GM21786 (cell line): ENCODE data around the gene GREM2.

Experiments used
- ATAC-seq: cut with Tn5 transposase; IDR thresholded peaks from one replicate; pipeline ENCODE4 v1.9.1; 2021; ENCODE audit not compliant: unreplicated experiment

The GREM2 gene

DNA sequence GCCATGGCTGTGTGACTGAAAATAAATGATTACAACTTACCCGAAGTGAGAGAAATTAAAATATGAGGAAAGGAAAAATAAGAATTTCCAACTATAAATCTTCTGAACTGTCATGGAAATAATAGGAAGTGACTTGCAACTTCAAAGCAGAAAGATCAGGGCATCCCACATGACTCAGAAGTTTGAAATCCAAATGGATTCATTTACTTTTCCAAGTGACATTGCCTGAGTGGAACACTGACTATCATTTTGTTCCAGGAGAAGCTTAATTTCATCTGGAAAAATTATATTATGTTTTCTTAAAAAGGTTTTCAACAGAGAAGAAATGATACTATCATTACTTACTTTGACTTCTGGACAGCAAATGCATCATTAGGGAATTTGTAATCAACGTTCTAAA is 110.8 kb downstream of the GREM2 start:
- no peak for ATAC-seq

DNA sequence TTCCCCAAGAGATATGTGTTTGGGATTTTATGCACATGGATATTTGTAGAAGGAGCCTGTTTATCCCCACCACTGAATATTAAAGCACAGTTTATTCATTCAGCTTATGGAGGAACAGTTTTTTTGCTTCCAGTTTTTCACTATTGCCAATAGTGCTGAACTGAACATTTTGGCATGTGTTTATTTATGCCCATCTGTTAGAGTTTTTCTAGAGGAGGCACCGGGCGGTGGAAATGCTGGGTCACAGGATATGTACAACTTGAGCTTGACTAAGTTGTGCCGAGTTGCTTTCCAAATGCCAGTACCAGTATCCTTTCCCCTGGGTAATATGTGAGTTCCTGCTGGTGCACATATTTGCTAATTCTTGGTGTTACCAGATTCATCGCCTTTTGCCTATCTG is 111.3 kb downstream of the GREM2 start:
- no peak for ATAC-seq

DNA sequence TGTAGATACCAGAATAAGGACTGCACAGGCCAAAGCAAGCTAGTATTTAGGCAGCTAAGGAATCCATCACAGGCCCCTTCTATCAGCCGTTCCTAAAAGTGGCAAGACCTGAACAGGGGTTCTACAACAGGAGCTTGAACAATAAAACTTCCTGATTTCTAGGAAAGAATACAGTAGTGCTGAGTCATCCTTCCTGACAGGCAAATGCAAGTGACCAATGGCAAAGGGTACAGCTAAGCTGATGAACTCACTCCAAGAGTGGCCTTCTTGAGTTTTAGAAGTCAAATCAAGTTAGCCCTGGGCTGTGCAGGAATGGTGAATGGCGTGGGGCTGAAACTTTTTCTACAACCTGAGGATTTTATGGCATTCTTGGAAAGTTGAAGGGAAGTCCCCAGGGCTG is 112.9 kb downstream of the GREM2 start:
- no peak for ATAC-seq

DNA sequence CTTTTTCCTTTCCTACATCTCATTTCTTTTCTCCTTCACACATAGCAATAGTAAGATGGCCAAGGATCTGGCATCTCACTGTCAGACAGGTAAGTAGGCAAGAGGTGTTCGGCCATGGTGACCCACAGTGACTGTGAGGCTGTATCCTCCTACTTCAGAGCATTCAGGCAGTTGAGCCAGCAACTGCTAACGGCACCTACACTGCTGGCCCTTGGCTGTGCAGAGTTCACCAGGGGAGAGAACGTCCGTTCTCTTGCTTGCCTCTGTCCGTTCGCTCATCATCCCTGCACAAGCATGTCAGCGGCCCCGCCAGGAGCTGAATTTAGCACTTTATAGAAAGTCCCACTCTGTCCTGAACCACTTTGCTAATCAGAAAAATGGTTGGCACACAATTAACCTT is 113.6 kb downstream of the GREM2 start:
- no peak for ATAC-seq

DNA sequence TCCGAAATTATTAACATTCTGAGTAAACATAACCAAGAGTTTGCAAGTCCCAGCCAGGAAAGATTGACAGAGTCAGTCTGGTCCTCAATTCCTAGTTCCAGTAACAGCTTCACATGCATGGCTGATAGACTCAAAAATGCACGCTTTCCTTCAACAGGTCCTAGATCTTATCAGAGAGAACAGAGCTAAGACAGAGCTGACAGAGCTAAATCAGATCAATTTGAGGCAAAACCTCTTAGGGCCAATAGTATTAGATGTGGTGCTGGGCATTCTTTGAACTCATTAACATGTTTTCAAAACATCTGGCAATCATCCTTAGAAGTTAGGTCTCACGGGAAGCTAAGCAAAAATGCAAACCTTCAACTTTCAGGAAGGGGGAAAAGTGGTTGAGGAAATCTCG is 114.0 kb downstream of the GREM2 start:
- ATAC-seq = no peak

DNA sequence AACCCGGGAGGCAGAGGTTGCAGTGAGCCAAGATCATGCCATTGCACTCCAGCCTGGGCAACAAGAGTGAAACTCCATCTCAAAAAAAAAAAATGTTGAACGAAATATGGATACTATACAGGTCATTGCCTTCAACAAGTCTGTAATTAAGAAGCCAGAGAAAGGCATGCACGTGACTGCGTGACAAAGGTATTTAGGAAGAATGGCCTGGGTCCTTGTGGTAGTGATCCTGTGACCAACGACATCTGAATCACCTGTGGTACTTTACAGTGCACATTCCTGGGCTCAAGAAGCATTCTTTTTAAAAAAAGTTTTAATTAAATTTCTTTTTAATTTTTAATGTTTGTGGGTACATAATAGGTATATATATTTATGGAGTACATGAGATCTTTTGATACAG is 115.0 kb downstream of the GREM2 start:
- no peak for ATAC-seq

DNA sequence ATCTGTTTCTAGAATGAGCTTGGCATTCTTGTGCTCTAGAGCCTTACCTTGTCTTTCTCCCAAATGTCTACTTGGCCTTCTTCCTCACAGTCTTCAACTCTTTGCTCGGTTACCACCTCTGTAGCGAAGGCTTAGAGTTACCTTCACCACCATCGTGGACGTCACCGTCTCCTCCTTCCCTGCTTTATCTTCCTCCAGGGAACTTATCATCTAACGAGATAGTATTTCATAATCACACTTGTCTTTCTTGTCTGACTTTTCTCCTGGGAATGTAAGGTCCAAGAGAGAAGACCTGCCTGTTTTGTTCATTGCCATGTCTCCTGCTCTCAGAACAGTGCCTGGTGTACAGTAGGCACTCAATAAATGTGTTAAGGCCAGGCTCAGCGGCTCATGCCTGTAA is 115.6 kb downstream of the GREM2 start:
- ATAC-seq = no peak

DNA sequence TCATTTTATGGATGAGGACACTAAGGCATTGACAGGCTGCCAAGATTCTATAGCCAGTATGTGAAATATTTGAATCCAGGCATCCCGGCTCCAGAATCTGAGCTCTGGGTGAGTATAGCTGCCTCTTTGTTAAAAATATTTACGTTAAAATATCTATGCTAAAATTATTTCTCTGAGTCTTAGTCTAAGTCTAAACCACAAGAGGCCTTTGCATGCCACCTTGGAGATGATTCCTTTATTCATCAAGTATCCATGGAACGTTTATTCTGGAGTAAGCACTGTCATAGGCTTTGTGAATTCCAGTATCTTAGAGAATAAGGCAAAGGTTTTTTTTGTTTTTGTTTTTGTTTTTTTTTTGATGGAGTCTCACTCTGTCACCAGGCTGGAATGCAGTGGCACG is 116.4 kb downstream of the GREM2 start:
- ATAC-seq = no peak

DNA sequence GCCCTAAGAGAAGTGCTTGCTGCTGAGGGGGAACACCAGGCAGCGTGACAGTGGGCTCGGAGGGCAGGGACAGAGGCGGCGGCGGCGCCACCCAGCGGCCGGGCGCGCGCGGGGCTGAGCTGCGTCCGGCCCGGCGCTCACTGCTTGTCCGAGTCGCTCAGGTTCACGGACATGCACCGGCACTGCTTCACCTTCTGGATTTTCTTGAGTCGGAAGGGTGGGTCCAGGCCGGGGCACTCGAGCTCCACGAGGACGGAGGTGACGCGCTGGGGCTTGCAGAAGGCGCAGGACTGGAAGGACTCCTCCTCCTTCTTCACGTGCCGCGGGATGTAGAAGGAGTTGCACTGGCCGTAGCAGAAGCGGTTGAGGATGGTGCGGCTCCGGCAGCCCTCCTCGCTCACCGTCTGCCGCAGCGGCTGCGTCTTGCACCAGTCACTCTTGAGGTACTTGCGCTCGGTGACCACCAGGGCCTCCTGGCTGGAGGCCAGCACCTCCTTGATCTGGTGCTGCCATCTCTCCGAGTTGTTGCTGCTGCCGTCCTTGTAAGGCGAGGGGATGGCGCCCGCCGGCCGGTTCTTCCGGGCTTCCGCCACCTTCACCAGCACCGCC is 119.0 kb downstream of the GREM2 start:
- ATAC-seq = no peak

DNA sequence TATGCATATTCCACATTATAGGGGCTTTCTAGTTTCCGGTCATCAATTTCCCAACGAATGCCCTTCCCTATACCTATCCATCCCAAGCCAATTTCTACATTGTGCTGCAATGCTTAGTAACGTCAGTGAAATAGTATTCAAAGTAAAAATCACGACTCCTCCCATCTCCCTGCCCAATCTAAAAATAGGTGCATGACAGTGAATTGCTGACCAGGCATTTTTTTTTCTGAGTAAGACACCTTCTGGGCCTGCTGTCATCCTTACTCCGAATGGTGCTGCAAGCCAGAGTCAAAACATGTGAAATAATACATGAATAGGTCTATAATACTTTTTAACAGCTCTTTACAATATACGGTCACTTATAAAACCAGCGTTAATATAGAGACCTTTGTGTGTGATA is 120.2 kb downstream of the GREM2 start:
- ATAC-seq = no peak

DNA sequence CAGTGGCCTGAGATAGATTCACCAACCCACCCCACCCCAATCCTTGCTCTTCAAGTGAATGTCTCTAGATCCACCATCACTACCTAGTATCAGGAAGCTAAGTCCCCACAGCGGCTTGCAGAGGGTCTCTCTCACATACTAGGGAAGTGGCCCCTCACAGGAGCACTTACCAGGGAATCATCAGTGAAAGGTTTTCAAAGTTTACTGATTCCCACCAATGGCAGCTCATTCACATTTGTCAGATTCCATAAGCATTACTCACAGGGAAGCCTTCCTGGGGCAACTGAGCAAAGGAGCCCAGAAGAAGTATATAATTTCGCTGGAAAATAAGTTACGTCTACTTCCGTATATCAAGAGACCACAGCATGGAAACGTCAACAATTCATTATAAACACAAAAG is 120.8 kb downstream of the GREM2 start:
- ATAC-seq = no peak

DNA sequence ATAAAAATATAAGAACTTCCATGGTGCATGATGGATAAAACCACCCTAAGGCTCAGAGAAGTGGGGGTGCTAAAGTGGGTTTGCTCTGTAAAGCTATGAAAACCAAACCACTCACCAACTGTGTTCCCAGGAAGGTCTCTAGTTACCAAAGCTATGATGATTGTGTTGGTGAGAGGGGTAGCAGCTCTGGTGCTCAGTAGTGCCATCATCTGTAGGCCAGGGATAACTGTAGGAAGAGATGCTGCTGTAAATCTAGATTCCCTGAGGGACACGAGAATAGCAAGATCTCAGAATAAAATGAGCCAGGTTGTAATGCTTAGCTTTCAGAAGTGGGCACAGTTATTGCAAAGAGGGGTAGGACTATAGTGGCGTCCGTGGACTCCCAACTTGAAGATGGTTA is 124.5 kb downstream of the GREM2 start:
- no peak for ATAC-seq

DNA sequence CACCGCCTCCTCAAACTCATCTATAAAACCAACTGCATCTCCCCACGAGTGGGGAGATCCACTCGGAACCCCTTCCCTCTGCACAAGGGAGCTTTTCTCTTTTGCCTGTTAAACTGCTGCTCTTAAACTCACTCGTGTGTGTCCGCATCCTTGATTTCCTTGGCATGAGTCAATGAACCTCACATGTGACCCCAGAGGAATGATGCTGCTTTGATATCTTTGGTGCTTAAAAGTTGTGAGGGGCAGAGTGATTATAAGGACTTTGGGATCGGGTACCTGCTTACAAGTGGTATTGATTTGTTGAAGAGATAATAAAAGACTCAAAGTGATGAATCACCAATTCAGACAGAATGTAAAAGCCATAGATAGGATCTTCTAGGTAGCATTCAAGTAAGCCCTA is 125.3 kb downstream of the GREM2 start:
- no peak for ATAC-seq

DNA sequence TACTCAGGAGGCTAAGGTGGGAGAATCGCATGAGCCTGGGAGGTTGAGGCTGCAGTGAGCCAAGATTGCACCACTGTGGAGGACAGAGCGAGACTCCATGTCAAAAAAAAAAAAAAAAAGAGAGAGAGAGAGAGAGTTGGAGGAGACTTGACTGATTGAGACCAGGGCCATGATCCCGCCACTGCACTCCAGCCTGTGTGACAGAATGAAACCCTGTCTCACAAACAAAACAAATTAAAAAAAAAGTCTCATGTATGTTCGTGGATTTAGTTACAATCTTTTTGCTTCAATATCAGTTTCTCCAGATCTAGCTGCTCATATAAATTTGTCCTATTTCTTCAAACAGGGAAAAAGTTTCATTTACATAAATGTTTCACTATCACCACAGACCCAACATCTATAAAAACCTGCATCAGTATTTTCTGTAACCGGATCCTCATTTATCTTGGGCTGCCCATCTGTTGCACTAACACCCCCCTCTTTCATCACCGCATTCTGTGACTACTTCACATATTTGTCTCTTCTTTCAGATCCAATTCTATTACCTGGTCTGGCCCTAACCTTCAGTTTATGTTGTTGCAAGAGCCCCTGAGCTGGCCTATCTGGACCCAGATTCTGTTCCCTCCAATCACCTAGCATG is 127.0 kb downstream of the GREM2 start:
- ATAC-seq = no peak

DNA sequence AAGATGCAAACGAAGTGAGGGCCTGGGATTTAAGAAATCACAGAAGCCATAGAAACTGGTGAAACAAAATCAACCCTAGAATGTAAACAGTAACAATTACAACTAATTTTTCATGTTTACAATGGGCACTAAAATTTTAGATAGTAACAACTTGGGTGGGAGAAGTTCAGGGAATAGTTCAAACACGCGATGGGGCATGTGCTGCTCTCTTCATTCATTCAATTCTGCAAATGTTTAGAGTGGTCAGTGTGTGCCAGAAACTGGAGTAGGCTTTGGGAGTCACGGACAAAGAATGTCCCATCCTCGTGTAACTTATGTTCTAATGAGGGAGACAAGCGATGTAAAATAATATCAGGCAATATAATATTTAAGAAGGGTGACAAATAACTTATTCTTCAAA is 133.4 kb downstream of the GREM2 start:
- ATAC-seq = no peak

DNA sequence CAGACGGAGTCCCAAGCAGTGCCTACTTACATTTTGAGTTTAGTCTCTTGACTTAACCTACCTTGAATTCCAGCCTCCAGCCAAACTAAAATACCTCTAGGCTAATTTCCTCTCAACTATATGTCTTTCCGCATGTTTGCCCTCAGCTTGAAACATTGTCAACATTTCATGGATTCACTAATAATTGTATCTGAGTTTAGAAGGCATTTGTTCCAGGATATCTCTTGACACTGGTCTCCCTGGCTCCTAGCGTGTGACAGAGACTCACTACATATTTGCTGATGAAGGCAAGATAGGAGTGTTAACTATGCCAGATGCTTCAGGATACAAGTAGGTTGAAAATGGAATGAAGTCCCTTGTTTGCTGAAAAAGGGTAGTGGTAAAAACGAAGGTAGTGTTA is 136.1 kb downstream of the GREM2 start:
- ATAC-seq = no peak

DNA sequence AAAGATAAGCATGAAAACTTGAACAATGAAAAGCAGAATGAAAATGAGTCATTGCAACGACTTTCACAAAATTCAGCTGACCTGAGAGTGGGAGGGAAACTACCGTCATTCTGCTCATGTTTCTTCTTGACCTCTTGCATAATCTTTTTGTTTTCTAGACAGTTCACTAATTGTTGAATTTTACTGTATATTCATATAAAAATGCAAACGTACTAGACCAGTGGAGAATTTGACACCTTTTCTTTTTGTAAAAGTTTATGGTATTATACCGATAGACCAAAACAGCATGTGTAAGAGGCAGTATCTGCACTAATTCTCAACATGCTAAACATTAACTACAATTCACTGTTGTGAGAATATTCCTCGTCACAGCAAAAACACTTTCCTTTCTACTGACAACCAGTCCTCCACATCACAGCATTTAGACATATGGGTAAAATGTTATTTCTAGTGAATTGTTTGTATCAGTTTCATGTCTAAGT is 137.8 kb downstream of the GREM2 start:
- peak; percentile 74 for ATAC-seq

DNA sequence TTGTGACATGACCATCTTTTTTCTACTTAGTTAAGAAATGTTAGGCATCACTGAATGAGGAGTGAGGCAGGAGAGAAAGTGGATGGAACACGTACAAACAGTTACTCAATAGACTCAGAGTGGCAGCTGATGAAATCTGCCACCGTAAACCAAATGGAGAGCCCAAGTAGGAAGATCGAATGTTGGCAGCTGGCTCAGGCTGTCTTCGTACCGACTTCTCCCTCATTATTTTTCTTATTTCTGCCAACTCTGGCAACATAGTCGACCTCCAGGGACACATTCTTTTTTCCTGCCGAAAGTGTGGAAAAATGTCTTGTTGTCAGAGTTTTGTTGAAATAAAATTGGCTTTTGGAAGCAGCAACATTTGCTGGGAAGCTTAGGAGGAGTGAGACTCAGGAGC is 143.3 kb downstream of the GREM2 start:
- no peak for ATAC-seq

DNA sequence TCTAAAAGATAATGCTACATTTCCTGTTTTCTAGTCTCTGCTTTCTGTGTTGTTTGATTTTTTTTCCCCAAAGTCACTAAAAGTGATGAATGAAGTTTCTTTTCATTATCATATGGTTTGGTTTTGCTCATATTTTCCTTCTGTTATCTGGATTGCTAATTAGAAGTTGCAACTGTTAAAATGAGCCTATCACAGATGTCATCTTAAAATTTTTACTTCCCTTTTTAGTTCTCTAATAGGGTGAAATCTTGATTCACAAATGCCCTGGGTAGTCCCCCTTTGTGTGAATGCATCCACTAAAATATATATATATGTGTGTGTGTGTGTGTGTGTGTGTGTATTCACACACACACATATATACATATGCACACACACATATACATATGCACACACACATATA is 144.1 kb downstream of the GREM2 start:
- no peak for ATAC-seq

DNA sequence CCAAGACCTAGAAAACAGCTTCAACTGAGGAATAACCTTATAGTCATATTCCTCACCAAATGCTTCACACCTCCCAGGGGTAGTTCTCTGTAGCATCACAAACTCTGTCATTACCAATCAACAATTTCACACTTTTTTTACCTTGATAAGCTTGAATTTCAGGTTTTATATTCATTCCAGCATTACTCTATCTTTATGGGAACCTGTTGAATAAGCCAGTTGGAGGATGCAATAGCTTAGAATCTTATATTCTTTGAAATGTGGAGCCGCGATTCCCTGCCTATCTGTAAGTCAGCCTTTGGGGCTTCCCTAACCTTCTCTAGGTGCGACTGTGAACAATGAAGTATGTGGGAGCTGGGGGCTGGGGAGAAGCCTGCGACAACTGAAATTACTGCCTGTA is 145.4 kb downstream of the GREM2 start:
- ATAC-seq = no peak

DNA sequence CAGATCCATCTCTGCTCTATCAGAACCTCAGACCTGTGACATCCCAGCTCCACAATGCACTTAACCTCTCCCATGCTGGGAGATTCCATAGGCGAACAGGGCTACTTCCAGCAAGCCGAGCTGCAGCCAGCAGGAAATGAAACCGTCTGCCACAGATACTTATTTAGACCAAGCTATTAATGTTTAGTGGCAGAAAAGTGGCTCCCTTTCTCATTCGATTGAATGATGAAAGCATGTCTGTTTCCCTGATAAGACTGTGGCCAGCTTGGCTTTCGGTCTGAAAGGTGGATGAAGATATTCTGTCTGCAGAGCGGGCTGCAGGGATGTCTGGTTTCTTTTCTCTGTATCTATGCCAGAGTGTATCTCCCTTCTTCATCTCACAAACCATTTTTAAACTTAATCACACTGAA is 146.4 kb downstream of the GREM2 start:
- no peak for ATAC-seq

DNA sequence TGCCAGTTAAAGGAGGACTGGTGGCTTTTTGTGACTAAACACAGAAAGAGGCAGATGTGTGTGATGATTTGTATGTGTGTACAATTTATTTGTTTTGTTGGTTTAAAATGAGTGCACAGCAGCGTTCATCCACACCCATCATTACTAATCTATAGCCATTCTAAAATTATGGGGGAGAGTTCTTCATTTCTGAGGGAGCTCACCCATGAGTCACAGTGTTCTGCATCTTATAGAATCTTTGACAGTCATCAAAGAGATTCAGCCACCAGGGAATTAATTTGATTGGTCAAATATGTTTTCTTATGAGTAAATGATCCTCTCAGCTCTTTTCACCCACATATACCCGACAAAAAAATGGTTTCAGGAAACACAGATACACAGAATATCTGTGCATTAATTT is 147.9 kb downstream of the GREM2 start:
- ATAC-seq = no peak

DNA sequence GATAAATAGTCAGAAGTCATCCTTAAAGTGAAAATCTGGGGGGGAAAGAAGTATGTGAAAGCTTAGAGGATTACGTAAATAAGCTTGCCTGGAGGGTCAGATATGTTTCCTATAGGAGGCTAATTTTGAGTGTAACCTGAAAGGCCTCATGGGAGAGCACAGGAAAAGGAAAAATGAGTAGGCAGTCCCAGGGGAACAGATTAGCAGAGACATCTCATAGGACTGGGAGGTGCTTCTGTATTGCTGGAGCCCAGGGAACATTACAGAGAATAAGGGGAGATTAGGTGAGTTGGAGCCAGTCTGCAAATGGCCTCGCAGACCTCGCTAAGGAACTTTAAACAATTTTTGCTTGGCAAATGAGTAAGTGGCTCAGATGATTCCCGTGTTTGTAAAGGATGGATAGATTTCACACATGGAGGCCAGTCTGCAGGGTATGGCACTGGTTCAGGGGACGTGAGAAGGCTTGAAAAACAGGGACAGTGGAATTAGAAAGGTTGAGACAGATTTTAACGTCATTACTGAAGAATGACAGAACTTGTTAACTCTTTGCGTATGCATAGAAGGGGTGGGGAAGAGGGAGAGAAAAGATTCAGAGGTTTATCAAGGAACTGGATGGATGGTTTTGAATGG is 149.1 kb downstream of the GREM2 start:
- ATAC-seq = no peak
